ENCODE measurements around the gene C10orf143.

- TF ChIP-seq CTCF (IDR thresholded peaks at IDR 0.05) (no peak), POLR2A (IDR thresholded peaks at IDR 0.05) (no peak)
These were observed 30.2 kb downstream of the C10orf143 start for GRCh38 chr10:130080461-130080814.
